Measurements from ENCODE around the gene E2F2. TPM values are rescaled to one million over a fixed set of nuclear protein-coding genes. Genes with fewer than 3 reads are reported as not detected.
A peak's percentile ranks its signal among the peaks of the same experiment; 100 is the strongest.

Gene E2F2
- total RNA-seq, 1 experiment from 2014 or later: 0.89 TPM

- peaks cover 11% of the 10 kb centered on the region for H3K36me3 Mint-ChIP-seq (ENCODE audit: insufficient read depth, unreplicated experiment)
- ChIA-PET POLR2A (interaction anchor here (0.6 to 2.3 kb wide), 13 partner anchors 9 to 256 kb away, joined by 3 to 8 read pairs (median 4); partner anchors contain the start of gene HNRNPR), CTCF (interaction anchor here (0.6 to 2.8 kb wide), 6 partner anchors 10 to 771 kb away, joined by 3 to 19 read pairs (median 6); no protein-coding TSS in a partner anchor)
- peaks cover 29% of the 10 kb centered on the region for H3K4me1 Mint-ChIP-seq (ENCODE audit: insufficient read depth, unreplicated experiment)
- DNase-seq (ENCODE audit: unreplicated experiment): peak; percentile 35
- no peaks in the 10 kb centered on the region for H3K9me3 Mint-ChIP-seq (ENCODE audit: unreplicated experiment)
- intact Hi-C loops (cut with micrococcal nuclease): loop anchor here (10.0 kb wide), 1 partner anchor 435 kb away; no protein-coding TSS in a partner anchor
- H3K27me3 Mint-ChIP-seq (ENCODE audit: insufficient read depth, unreplicated experiment): no peaks in the 10 kb centered on the region
- H3K4me3 Mint-ChIP-seq (ENCODE audit: unreplicated experiment): peak overlapping the region; percentile 75
- H3K27ac Mint-ChIP-seq (ENCODE audit: low read depth, unreplicated experiment): no peak overlapping the region
- no peak for TF ChIP-seq CTCF (IDR thresholded peaks at IDR 0.05; ENCODE audit: unreplicated experiment)
- BruUV-seq (replicated peaks): no TSS peak
Measured at GRCh38 chr1:23529146-23530086, 1.6 kb downstream of the E2F2 start.

- BruUV-seq (replicated peaks): no TSS peak
- H3K4me3 Mint-ChIP-seq (ENCODE audit: unreplicated experiment): peak overlapping the region; percentile 38
Measured at GRCh38 chr1:23528250-23528978, 2.6 kb downstream of the E2F2 start.

GRCh38 chr1:23527900-23528249 is 3.2 kb downstream of the E2F2 start:
- no TSS peak for BruUV-seq (replicated peaks)
- peaks cover 29% of the 10 kb centered on the region for H3K4me1 Mint-ChIP-seq (ENCODE audit: insufficient read depth, unreplicated experiment)
- H3K27ac Mint-ChIP-seq (ENCODE audit: low read depth, unreplicated experiment): no peak overlapping the region

More at GRCh38 chr1:23528250-23528978, 2.6 kb downstream of the E2F2 start:
- intact Hi-C loops (cut with micrococcal nuclease): no loop called here
- ChIA-PET CTCF (interaction anchor here (0.6 to 2.8 kb wide), 11 partner anchors 10 to 488 kb away, joined by 3 to 19 read pairs (median 6); no protein-coding TSS in a partner anchor), POLR2A (interaction anchor here (0.6 to 1.9 kb wide), 16 partner anchors 8 to 572 kb away, joined by 3 to 8 read pairs (median 4); partner anchors contain the start of genes ASAP3, HNRNPR, RPL11 and ZNF436)
- peaks cover 29% of the 10 kb centered on the region for H3K4me1 Mint-ChIP-seq (ENCODE audit: insufficient read depth, unreplicated experiment)
- no peaks in the 10 kb centered on the region for H3K9me3 Mint-ChIP-seq (ENCODE audit: unreplicated experiment)
- H3K36me3 Mint-ChIP-seq (ENCODE audit: insufficient read depth, unreplicated experiment): peaks cover 11% of the 10 kb centered on the region
- DNase-seq (ENCODE audit: unreplicated experiment): peak; percentile 97
- TF ChIP-seq CTCF (IDR thresholded peaks at IDR 0.05; ENCODE audit: unreplicated experiment): no peak
- no peaks in the 10 kb centered on the region for H3K27me3 Mint-ChIP-seq (ENCODE audit: insufficient read depth, unreplicated experiment)
- H3K27ac Mint-ChIP-seq (ENCODE audit: low read depth, unreplicated experiment): no peak overlapping the region

More at GRCh38 chr1:23527900-23528249, 3.2 kb downstream of the E2F2 start:
- POLR2A ChIA-PET: interaction anchor here (0.6 to 1.9 kb wide), 13 partner anchors 12 to 571 kb away, joined by 3 to 8 read pairs (median 4); partner anchors contain the start of genes ASAP3, HNRNPR and RPL11
- no peaks in the 10 kb centered on the region for H3K27me3 Mint-ChIP-seq (ENCODE audit: insufficient read depth, unreplicated experiment)
- DNase-seq (ENCODE audit: unreplicated experiment): no peak
- TF ChIP-seq CTCF (IDR thresholded peaks at IDR 0.05; ENCODE audit: unreplicated experiment): no peak
- CTCF ChIA-PET: interaction anchor here (0.8 to 4.1 kb wide), 12 partner anchors 12 to 489 kb away, joined by 3 to 39 read pairs (median 6); no protein-coding TSS in a partner anchor
- H3K36me3 Mint-ChIP-seq (ENCODE audit: insufficient read depth, unreplicated experiment): peaks cover 8% of the 10 kb centered on the region
- no peaks in the 10 kb centered on the region for H3K9me3 Mint-ChIP-seq (ENCODE audit: unreplicated experiment)
- H3K4me3 Mint-ChIP-seq (ENCODE audit: unreplicated experiment): peak overlapping the region; percentile 38
- intact Hi-C loops (cut with micrococcal nuclease): no loop called here

Data from MCF 10A (cell line).